Measurements from ENCODE around the gene CLTC.

- TF ChIP-seq CTCF (conservative IDR thresholded peaks at IDR 0.05; ENCODE audit: low read depth, low read length), result no peak
- TF ChIP-seq EZH2 (IDR thresholded peaks at IDR 0.05; ENCODE audit: low read length, unreplicated experiment), result no peak
- TF ChIP-seq EZH2phosphoT487 (IDR thresholded peaks at IDR 0.05; ENCODE audit: borderline replicate concordance, low read length), result no peak
Measured at GRCh38 chr17:59641799-59642484, 22.2 kb downstream of the CLTC start.

Measured in PC-3 (cell line).